SIG-M5 (cell line): ENCODE results near the gene RPL15.
"Not testable (repeated sequence)": the region's sequence is repeated elsewhere in the genome, so short reads cannot be mapped to it uniquely, and the experiment has no call there.

Source experiments
- DNase-seq: peaks from one replicate; lab custom pipeline; 2025; lab: John Stamatoyannopoulos, UW

RPL15 gene

DNA sequence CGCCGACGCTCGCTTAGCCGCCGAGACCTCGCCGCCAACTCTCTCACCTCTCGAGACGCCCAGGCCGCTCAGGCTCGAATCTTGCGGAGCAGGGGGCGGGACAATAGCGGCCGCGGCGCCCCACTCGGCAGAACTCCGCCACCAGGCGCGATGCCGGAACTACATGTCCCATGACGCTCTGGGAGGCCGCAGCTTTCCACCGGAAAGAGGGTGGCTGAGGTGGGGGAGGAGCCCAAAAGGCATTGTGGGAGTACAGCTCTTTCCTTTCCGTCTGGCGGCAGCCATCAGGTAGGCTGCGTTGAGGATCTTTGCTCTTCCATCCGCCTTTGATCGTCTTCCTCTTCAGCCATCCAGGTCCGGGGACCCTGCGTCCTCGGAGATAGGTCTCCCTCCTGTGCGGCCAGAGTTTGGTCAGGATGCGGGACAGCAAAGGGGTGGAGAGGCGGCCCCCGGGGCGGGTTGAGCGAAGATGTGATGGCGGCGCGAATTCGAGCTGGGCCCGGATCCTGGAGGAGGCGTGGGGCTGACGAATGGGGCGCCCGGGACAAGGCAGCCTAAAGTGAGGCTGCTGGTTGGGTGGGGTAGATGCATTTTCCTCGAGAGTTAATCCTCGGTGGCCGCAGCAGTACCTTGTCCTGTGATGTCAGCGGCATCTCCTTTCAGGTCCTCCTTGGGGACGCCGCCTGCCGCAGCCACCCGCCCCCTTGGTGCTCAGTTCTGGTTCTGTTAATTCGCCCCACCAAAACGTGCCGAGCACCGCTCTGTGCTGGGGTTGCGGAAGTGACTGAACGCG lies at the start of gene RPL15, which contains the start of gene NKIRAS1:
RPL15 (plus strand) TSS at position 247 of the 793 bp plus-strand sequence. CDS start 728 bp downstream, outside the sequence.
NKIRAS1 (minus strand) TSS at position 105 of the 793 bp plus-strand sequence. CDS start 6,086 bp downstream, outside the sequence.
- DNase-seq = peak; percentile 94

DNA sequence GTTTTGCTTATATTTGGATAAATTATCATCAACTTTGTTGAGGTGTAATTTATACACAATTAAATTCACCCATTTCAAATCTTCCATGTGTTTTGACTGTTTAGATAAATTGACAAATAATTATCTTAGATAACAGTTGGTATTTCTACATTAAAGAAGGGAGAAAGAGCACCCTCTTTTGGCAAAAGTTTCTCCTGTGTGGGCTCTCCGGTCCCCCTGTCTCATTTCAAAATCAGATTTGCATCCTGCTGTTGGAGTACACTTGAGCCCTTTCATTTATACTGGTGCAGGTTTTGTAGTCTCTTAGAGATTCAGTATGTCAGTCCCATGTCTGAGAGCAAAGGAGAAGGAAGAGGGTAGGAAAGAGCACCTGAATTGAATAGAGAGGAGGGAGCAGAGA lies 49.5 kb upstream of the RPL15 start:
- DNase-seq = no peak

DNA sequence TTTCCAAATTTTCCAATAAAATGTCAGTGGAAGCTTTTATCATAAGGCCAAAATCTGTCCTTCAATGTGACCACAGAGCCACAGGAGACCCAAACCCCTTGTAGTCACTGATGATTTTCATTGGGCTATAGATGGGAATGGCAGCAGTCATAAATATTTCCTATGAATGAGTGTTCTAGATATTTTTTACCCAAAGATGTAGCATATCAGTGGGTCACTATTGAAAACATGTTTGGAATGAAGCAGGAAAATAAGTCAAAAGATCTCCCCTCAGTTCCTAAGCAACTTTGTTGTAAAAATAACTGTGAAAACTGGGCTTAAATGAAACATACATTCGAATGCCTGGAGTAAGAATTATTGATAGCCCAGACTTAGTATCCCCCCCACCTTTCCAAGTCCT lies 49.1 kb upstream of the RPL15 start:
- DNase-seq = no peak

DNA sequence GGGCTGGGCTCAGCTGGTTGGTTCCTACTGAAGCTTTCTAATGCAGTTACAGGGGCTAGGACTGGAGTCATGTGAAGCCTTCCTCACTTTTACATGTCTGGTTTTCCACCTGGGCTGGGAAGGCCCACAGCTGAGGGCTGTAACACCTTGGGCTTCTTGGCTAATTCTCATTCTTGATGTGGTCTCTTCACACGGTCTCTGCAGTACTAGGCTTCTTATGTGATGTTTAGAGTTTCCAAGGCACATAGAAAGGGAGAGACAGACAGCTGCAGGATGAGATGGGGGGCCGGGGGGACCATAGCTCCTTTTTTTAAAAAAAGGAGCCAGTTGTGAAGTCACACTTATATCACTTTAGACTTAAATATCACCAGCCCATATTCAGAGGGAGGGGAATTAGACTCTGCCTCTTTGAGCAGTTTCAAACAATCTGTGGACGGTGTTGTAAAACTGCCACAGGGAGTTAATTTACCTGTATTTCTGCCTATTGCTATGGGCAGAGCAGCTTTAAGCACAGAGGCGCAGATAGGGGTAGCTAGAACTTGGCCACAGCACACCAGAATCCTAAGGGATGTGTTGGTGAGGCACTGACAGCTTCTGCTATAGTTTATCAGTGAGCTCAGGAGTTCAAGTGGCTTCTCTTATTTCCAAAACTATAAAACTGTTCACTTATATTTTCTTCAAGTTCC lies 46.8 kb upstream of the RPL15 start:
- no peak for DNase-seq

DNA sequence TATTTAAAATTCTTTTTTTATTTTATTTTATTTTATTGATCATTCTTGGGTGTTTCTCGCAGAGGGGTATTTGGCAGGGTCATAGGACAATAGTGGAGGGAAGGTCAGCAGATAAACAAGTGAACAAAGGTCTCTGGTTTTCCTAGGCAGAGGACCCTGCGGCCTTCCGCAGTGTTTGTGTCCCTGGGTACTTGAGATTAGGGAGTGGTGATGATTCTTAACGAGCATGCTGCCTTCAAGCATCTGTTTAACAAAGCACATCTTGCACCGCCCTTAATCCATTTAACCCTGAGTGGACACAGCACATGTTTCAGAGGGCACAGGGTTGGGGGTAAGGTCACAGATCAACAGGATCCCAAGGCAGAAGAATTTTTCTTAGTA lies 46.3 kb upstream of the RPL15 start:
- not testable (repeated sequence) for DNase-seq

- not testable (repeated sequence) for DNase-seq
These were observed 45.6 kb upstream of the RPL15 start for GRCh38 chr3:23871361-23871760.

DNA sequence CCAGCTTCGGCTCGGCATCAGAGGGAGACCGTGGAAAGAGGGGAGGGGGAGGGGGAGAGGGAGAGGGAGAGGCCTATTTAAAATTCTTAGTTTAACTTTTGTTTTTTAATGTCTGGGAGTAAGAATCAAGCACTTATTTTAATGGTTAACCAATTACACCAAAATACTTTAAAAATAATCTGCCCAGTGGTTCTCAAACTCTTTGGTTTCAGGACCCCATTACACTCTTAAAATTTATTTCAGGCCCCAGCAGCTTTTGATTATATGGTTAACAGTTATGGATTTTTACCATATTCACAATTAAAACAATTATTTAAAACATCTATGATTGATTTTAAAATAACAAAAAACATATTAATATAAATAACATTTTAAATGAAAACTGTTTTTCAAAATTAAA lies 44.6 kb upstream of the RPL15 start:
- DNase-seq = no peak

GRCh38 chr3:23873941-23874340 lies 43.0 kb upstream of the RPL15 start:
- DNase-seq = no peak

DNA sequence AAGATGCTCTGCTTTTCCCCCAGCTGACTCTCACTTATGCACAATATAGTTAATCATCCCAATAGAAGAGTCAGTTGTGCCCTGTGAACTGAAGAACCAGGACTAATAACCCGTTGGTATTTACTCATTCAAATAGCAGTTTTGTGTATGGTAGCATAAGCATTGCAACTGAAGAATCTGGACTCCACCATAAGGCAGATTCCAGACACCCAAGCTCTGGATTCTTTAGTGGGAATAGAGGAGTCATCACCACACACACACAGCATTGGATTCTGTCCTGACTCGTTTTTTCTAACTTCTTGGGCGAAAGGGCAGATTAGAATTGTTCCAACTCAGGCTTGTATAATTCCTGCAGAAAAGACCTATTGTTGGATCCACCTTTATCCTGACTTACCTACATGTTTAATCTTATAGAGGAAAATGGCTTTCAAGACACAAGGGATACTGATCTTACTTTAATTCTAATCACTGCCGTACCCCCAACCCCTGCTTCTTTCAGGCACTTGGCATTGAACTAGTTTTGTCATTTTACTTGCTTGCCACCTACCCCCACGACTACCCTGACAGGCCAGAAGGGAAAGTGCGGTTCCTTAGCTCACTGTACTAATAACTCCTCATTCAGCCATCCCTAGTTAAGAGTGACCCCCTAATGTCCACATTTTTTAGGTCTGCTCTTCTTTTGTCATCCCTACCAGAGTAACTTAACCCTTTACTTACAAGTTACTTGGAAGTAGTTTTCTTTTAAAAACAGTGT lies 42.4 kb upstream of the RPL15 start:
- no peak for DNase-seq

- no peak for DNase-seq
These were observed 41.7 kb upstream of the RPL15 start for GRCh38 chr3:23875113-23875725.

DNA sequence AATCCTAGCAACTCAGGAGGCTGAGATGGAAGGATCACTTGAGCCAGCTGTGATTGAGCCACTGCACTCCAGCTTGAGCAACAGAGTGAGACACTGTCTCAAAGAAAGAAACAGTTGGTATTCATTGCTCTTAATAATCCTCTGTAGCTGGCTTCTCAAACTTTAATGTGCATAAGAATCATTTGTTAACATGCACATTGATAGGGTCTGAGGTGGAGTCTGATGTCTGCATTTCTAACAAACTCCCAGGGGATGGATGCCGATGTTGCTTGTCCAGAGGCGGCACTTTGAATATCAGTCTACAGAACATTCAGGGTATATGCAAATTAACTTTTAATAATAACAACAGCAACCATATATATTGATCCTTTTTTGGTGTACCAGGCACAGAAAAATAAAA lies 40.0 kb upstream of the RPL15 start:
- DNase-seq = no peak

GRCh38 chr3:23877329-23877980 lies 39.5 kb upstream of the RPL15 start:
- DNase-seq = peak; percentile 65

GRCh38 chr3:23879485-23879884 lies 37.4 kb upstream of the RPL15 start:
- no peak for DNase-seq

DNA sequence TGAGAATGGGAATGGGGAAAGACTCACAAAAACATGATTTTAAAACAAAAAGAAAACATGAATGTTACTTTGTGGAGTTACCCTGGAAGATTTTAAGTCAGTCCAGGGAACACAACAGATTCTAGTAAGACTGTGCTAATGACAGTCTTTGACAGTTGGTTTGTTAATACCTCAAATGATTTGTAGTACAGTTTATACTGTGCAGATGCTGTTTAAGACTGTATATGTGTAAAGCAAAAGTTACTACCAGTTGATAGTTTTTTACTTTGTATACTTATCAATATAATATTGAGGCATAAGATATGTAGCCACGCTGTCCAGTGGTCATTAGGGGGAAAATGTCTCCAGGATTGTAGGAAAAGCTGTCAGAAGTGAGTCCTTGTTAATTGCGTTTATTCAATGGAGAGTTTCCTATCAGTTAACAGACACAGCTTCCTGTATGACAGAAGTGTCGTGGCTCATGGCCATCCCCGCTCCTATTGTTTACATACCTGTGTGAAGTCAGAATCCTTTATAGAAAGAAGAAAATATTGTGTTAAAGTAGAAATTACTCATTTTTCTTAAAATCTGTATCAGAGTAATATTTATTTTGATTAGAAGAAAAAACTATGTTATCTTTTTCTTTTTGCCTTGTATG lies 36.1 kb upstream of the RPL15 start:
- no peak for DNase-seq

DNA sequence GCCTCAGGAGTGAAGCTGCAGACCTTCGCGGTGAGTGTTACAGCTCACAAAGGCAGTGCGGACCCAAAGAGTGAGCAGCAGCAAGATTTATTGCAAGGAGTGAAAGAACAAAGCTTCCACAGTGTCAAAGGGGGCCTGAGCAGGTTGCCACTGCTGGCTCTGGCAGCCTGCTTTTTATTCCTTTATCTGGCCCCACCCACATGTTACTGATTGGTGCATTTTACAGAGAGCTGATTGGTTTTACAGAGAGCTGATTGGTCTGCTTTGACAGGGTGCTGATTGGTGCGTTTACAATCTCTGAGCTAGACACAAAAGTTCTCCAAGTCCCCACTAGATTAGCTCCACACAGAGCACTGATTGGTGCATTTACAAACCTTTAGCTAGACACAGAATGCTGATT lies 34.9 kb upstream of the RPL15 start:
- not testable (repeated sequence) for DNase-seq

DNA sequence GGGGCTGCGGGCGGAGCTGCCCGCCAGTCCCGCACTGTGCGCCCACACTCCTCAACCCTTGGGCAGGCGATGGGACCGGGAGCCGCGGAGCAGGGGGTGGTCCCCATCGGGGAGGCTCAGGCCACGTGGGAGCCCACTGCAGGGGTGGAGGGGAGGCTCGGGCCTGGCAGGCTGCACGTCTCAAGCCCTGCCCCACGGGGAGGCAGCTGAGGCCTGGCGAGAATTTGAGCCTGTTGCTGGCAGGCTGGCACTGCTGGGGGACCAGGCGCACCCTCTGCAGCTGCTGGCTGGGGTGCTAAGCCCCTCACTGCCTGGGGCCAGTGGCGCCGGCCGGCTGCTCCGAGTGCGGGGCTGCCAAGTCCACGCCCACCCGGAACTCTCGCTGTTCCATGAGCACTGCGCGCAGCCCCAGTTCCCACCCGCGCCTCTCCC lies 34.4 kb upstream of the RPL15 start:
- no peak for DNase-seq

GRCh38 chr3:23884481-23884880 lies 32.5 kb upstream of the RPL15 start:
- DNase-seq = no peak

- DNase-seq = no peak
These were observed 31.7 kb upstream of the RPL15 start for GRCh38 chr3:23885210-23885609.

- no peak for DNase-seq
These were observed 30.6 kb upstream of the RPL15 start for GRCh38 chr3:23886311-23886710.

DNA sequence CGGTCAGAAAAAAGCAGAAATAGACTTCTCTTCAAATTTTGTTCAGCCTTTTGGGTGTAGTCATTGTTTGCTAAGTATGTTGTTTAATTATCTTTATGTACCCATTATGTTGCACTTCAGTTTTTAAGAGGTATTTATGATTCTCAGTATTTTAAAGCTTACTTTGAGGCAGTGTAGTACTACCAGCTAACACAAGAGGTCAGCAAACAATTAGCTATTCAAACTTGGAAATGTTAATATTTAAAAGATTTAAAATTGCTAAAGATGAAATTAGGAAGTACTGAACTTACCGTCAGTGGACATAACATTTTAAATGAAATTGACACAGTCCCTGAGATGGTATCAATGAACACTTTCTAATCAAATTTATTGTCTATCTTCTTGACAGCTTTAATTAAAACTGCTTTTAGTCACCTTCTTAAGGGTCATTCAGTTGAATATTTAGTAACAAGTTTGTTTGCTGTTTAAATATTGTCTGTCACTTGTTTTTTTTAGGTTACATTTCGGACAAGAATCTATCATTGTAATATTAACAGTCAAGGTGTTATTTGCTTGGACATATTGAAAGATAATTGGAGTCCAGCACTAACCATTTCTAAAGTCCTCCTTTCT lies 28.2 kb upstream of the RPL15 start:
- no peak for DNase-seq

DNA sequence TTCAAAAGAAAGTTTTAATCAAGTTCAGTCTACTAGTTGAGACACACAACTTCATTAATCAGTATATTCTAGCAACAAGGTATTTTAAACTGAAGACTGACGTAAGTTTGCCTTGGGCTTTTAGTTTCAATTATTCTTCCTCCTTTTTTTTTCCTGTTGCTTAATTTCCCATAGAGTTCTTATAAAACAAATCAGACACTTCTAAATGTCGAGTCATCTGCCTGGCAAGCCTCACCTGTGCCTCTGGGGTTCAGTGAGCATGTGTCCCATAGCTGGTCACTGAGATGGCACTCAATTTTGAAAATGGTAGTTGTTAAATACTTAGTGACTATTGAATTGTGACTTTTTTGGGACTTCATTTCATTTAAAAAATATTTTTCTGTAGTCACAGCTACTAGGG lies 27.5 kb upstream of the RPL15 start:
- no peak for DNase-seq
